Mesendoderm (in vitro differentiated cells): ENCODE results near the gene RBM46.
A peak's percentile ranks its signal among the peaks of the same experiment; 100 is the strongest.

Experiments used
- DNase-seq: peaks from one replicate; pipeline ENCODE4 v3.0.0; 2013
- H2AK5ac ChIP-seq: 2 replicates; pipeline ENCODE4 v1.6.1; 2013; ENCODE audit warnings: low read length, inconsistent platforms
- H2BK120ac ChIP-seq: 2 replicates; pipeline ENCODE4 v1.6.1; 2013; ENCODE audit warnings: low read depth, mild to moderate bottlenecking, low read length, moderate library complexity, mixed read lengths
- H2BK15ac ChIP-seq: replicated peaks from 2 replicates; pipeline ENCODE4 v1.6.1; 2013; ENCODE audit warnings: low read depth, mild to moderate bottlenecking, moderate library complexity
- H2BK5ac ChIP-seq: 2 replicates; pipeline ENCODE4 v1.6.1; 2013; ENCODE audit warnings: low read length, inconsistent platforms
- H3K18ac ChIP-seq: 2 replicates; pipeline ENCODE4 v1.6.1; 2013; ENCODE audit warnings: mild to moderate bottlenecking, low read length, mixed read lengths
- H3K23ac ChIP-seq: one replicate; pipeline ENCODE4 v1.6.1; 2013; ENCODE audit warnings: low read length
- H3K27ac ChIP-seq: 2 replicates; pipeline ENCODE4 v1.5.1; 2013; ENCODE audit warnings: low read depth, mild to moderate bottlenecking, inconsistent platforms, low read length, moderate library complexity
- H3K27me3 ChIP-seq: 2 replicates; pipeline ENCODE4 v1.6.1; 2013; ENCODE audit warnings: low read length, control low read depth, mild to moderate bottlenecking, inconsistent platforms; ENCODE audit not compliant: insufficient read depth, poor library complexity
- H3K36me3 ChIP-seq: 2 replicates; pipeline ENCODE4 v1.6.1; 2013; ENCODE audit warnings: low read length, inconsistent platforms; ENCODE audit not compliant: control insufficient read depth, insufficient read depth
- H3K4ac ChIP-seq: one replicate; pipeline ENCODE4 v1.6.1; 2013; ENCODE audit warnings: low read depth, mild to moderate bottlenecking, low read length, moderate library complexity
- H3K4me1 ChIP-seq: 2 replicates; pipeline ENCODE4 v1.6.1; 2013; ENCODE audit warnings: low read depth, low read length, inconsistent platforms; ENCODE audit not compliant: control insufficient read depth
- H3K4me2 ChIP-seq: 2 replicates; pipeline ENCODE4 v1.6.1; 2013; ENCODE audit warnings: low read length
- H3K4me3 ChIP-seq: 2 replicates; pipeline ENCODE4 v1.5.1; 2013; ENCODE audit warnings: mild to moderate bottlenecking, low read length
- H3K56ac ChIP-seq: one replicate; pipeline ENCODE4 v1.6.1; 2013; ENCODE audit warnings: low read length
- H3K79me1 ChIP-seq: 2 replicates; pipeline ENCODE4 v1.6.1; 2013; ENCODE audit warnings: low read length, inconsistent platforms
- H3K79me2 ChIP-seq: 2 replicates; pipeline ENCODE4 v1.6.1; 2013; ENCODE audit warnings: mild to moderate bottlenecking, low read length; ENCODE audit not compliant: control insufficient read depth, insufficient read depth
- H3K9ac ChIP-seq: 2 replicates; pipeline ENCODE4 v1.6.1; 2013; ENCODE audit warnings: low read length, inconsistent platforms
- H4K5ac ChIP-seq: one replicate; pipeline ENCODE4 v1.6.1; 2013; ENCODE audit warnings: low read length
- H4K8ac ChIP-seq: one replicate; pipeline ENCODE4 v1.6.1; 2013; ENCODE audit warnings: low read depth, mild to moderate bottlenecking, control low read depth, low read length, moderate library complexity
- WGBS: extraction: QIAGEN DNeasy Blood & Tissue Kit; methylation state at CpG from one replicate; pipeline ENCODE4 v1.1.7; 2013; ENCODE audit warnings: low lambda C conversion rate, missing lambda C conversion rate; ENCODE audit not compliant: insufficient coverage; ENCODE audit errors: extremely low coverage; 5-methylcytosine and 5-hydroxymethylcytosine counted together

Gene RBM46

DNA sequence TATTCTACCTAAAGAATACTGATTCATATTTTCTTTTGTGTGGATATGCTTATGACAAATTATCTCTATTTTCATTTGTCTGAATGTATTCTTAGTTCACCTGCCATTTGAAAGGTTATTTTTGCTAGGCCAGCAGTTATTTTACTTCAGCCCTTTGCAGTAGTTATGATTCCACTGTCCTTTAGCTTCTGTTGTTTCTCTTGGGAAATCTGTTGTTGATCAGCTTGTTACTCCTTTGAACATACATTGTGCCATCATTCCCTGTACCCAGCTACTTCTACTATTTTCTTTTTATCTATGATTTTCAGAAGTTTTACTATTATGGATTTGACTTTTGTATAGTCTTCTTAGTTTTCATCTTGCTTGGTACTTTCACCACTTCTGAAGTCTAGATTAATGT, 37.2 kb downstream of the RBM46 start:
- Histone ChIP-seq H4K5ac (no peak overlapping the region), H3K27me3 (no peaks in the 10 kb centered on the region), H3K9ac (no peak overlapping the region), H3K18ac (no peak overlapping the region), H3K23ac (no peak overlapping the region), H2BK5ac (no peak overlapping the region), H2BK120ac (no peak overlapping the region), H3K4ac (no peak overlapping the region), H3K27ac (no peak overlapping the region), H3K4me1 (no peaks in the 10 kb centered on the region), H3K79me2 (no peaks in the 10 kb centered on the region), H3K4me2 (no peak overlapping the region), H3K4me3 (no peak overlapping the region), H3K36me3 (no peaks in the 10 kb centered on the region), H2AK5ac (no peak overlapping the region), H4K8ac (no peak overlapping the region), H2BK15ac (no peak overlapping the region), H3K79me1 (no peaks in the 10 kb centered on the region), H3K56ac (no peak overlapping the region)
- DNase-seq, result no peak

GRCh38 chr4:154822775-154823174, 41.7 kb downstream of the RBM46 start:
- no peak overlapping the region for H2BK15ac ChIP-seq
- no peaks in the 10 kb centered on the region for H3K36me3 ChIP-seq
- H2BK120ac ChIP-seq, result no peak overlapping the region
- H3K9ac ChIP-seq, result no peak overlapping the region
- no peak overlapping the region for H2AK5ac ChIP-seq
- no peak overlapping the region for H3K56ac ChIP-seq
- no peaks in the 10 kb centered on the region for H3K79me2 ChIP-seq
- no peak overlapping the region for H2BK5ac ChIP-seq
- no peak overlapping the region for H4K8ac ChIP-seq
- H3K18ac ChIP-seq, result no peak overlapping the region
- no peaks in the 10 kb centered on the region for H3K27me3 ChIP-seq
- H3K79me1 ChIP-seq, result no peaks in the 10 kb centered on the region
- H3K4me2 ChIP-seq, result no peak overlapping the region
- no peak overlapping the region for H3K4me3 ChIP-seq
- DNase-seq, result no peak
- no peaks in the 10 kb centered on the region for H3K4me1 ChIP-seq
- no peak overlapping the region for H3K27ac ChIP-seq
- H3K23ac ChIP-seq, result no peak overlapping the region
- H4K5ac ChIP-seq, result no peak overlapping the region
- no peak overlapping the region for H3K4ac ChIP-seq

GRCh38 chr4:154836030-154836429, 55.0 kb downstream of the RBM46 start:
- WGBS, result no CpG with 5 or more reads among the region's 3 CpGs
- H3K18ac ChIP-seq, result no peak overlapping the region

GRCh38 chr4:154836513-154836912, 55.4 kb downstream of the RBM46 start:
- no CpG with 5 or more reads among the region's 3 CpGs for WGBS
- H3K27me3 ChIP-seq, result no peaks in the 10 kb centered on the region

More at GRCh38 chr4:154836030-154836429, 55.0 kb downstream of the RBM46 start:
- Histone ChIP-seq H3K9ac (no peak overlapping the region), H3K56ac (no peak overlapping the region), H3K4me3 (no peak overlapping the region), H4K5ac (no peak overlapping the region), H2BK5ac (no peak overlapping the region), H3K36me3 (no peaks in the 10 kb centered on the region), H3K4me1 (no peaks in the 10 kb centered on the region), H4K8ac (no peak overlapping the region), H3K27me3 (no peaks in the 10 kb centered on the region), H3K23ac (no peak overlapping the region), H2AK5ac (no peak overlapping the region), H3K4me2 (no peak overlapping the region), H3K79me1 (no peaks in the 10 kb centered on the region), H2BK15ac (no peak overlapping the region), H3K27ac (no peak overlapping the region), H3K4ac (no peak overlapping the region), H2BK120ac (no peak overlapping the region), H3K79me2 (no peaks in the 10 kb centered on the region)
- no peak for DNase-seq

DNA sequence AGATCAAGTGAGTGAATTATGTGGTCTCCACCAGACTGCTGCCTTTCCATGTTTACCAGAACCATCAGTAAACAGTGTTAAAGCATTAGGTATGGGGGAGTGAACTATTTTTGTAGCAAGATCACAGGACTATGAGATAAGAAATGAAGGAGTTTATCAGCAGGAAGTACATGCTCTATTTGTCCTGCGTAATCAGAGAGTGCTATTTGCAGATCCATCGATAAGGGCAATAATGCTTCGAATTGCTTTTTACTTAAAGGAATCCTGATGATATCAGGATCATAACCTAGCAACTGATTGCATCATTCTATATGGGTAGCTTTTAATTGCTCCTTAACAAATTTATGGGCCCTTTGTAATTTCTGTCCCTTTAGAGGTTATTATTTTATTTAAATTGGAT, 57.1 kb downstream of the RBM46 start:
- H3K9ac ChIP-seq, result no peak overlapping the region
- no peak overlapping the region for H3K4me2 ChIP-seq
- no peaks in the 10 kb centered on the region for H3K79me2 ChIP-seq
- WGBS, result no CpG with 5 or more reads among the region's 3 CpGs
- no peaks in the 10 kb centered on the region for H3K4me1 ChIP-seq
- no peak overlapping the region for H3K4me3 ChIP-seq
- H2BK5ac ChIP-seq, result no peak overlapping the region
- H3K56ac ChIP-seq, result no peak overlapping the region
- no peak overlapping the region for H3K27ac ChIP-seq
- DNase-seq, result no peak
- no peak overlapping the region for H3K23ac ChIP-seq
- H2BK120ac ChIP-seq, result no peak overlapping the region
- no peak overlapping the region for H2BK15ac ChIP-seq
- no peak overlapping the region for H4K5ac ChIP-seq
- H3K36me3 ChIP-seq, result no peaks in the 10 kb centered on the region
- H4K8ac ChIP-seq, result no peak overlapping the region
- no peaks in the 10 kb centered on the region for H3K27me3 ChIP-seq
- no peak overlapping the region for H3K4ac ChIP-seq
- no peak overlapping the region for H2AK5ac ChIP-seq
- H3K79me1 ChIP-seq, result no peaks in the 10 kb centered on the region
- H3K18ac ChIP-seq, result no peak overlapping the region

More at GRCh38 chr4:154836513-154836912, 55.4 kb downstream of the RBM46 start:
- Histone ChIP-seq H4K5ac (no peak overlapping the region), H2AK5ac (no peak overlapping the region), H3K23ac (no peak overlapping the region), H3K56ac (no peak overlapping the region), H3K9ac (no peak overlapping the region), H3K27ac (no peak overlapping the region), H2BK5ac (no peak overlapping the region), H3K36me3 (no peaks in the 10 kb centered on the region), H3K4ac (no peak overlapping the region), H3K79me2 (no peaks in the 10 kb centered on the region), H2BK15ac (no peak overlapping the region), H4K8ac (no peak overlapping the region), H3K18ac (no peak overlapping the region), H3K4me2 (no peak overlapping the region), H3K4me3 (no peak overlapping the region), H2BK120ac (no peak overlapping the region), H3K4me1 (no peaks in the 10 kb centered on the region), H3K79me1 (no peaks in the 10 kb centered on the region)
- peak; percentile 9 for DNase-seq

DNA sequence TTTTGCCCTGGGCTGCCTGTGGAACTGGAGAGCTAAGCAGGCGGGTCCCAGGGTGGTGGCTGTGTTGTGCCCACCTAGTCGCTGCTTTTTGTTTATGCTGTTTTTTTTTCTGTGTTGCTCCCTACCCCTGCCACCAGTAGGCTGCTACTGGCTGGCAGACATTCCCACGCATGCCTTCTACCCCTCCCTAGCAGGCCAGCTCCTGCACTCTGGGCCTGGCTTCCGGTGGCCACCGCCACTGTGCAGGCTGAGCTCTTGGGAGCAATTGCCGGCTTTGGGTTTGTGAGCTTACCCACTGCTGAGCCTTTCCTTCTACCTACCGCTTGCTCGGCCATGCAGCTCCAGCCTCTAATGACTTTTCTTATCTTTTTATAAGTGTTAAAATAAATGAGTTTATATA, 57.6 kb downstream of the RBM46 start:
- H3K27ac ChIP-seq, result no peak overlapping the region
- no peak overlapping the region for H3K56ac ChIP-seq
- H4K8ac ChIP-seq, result no peak overlapping the region
- no peak overlapping the region for H2BK5ac ChIP-seq
- H3K23ac ChIP-seq, result no peak overlapping the region
- H3K9ac ChIP-seq, result no peak overlapping the region
- H2BK120ac ChIP-seq, result no peak overlapping the region
- H2BK15ac ChIP-seq, result no peak overlapping the region
- no peaks in the 10 kb centered on the region for H3K79me1 ChIP-seq
- no peaks in the 10 kb centered on the region for H3K4me1 ChIP-seq
- no peaks in the 10 kb centered on the region for H3K36me3 ChIP-seq
- no peak overlapping the region for H3K18ac ChIP-seq
- no peak overlapping the region for H3K4me2 ChIP-seq
- no peak overlapping the region for H3K4me3 ChIP-seq
- H3K27me3 ChIP-seq, result no peaks in the 10 kb centered on the region
- WGBS, result no CpG with 5 or more reads among the region's 8 CpGs
- H2AK5ac ChIP-seq, result no peak overlapping the region
- no peak for DNase-seq
- no peaks in the 10 kb centered on the region for H3K79me2 ChIP-seq
- no peak overlapping the region for H4K5ac ChIP-seq
- H3K4ac ChIP-seq, result no peak overlapping the region
